IMR-90 (cell line): ENCODE measurements around the gene FEN1. TPM values are rescaled to one million over a fixed set of nuclear protein-coding genes. Genes with fewer than 3 reads are reported as not detected.

Experiments
- ATAC-seq: fragments of 200-7000 bp; cut with Tn5 transposase; 2 replicates; pipeline ENCODE4 v1.9.1; 2020; ENCODE audit warnings: low read depth, mild to moderate bottlenecking, moderate library complexity
- BruUV-seq: library from RNA; stranded (reverse); fragments of 400-500 nt; replicated peaks from 2 replicates; lab custom pipeline; 2021; lab: Mats Ljungman, UMichigan
- CTCF ChIA-PET: fragments of 300-600 bp; formaldehyde crosslinking; extraction: SDS; loops from one replicate; lab custom pipeline; 2021; ENCODE audit warnings: antibody characterized with exemption; lab: Yijun Ruan, JAX
- POLR2A ChIA-PET: fragments of 300-600 bp; sonication (Branson Sonifier 250); formaldehyde crosslinking; loops from one replicate; lab custom pipeline; 2022; ENCODE audit warnings: antibody characterized with exemption; ENCODE audit not compliant: unreplicated experiment; lab: Charles Lee
- DNase-seq: peaks from one replicate; pipeline ENCODE4 v3.0.0; 2013
- H2AFZ ChIP-seq: replicated peaks from 2 replicates; pipeline ENCODE3; 2013; ENCODE audit warnings: low read length, mild to moderate bottlenecking; ENCODE audit not compliant: poor library complexity
- H2AK5ac ChIP-seq: 2 replicates; pipeline ENCODE4 v1.6.1; 2013; ENCODE audit warnings: low read depth, low read length, inconsistent platforms
- H2AK9ac ChIP-seq: replicated peaks from 2 replicates; pipeline ENCODE3; 2013; ENCODE audit warnings: mild to moderate bottlenecking, low read depth, low read length, moderate library complexity; ENCODE audit not compliant: poor library complexity
- H2BK120ac ChIP-seq: 2 replicates; pipeline ENCODE4 v1.6.1; 2013; ENCODE audit warnings: low read depth, low read length, inconsistent platforms
- H2BK15ac ChIP-seq: 3 replicates; pipeline ENCODE4 v1.6.1; 2013; ENCODE audit warnings: low read depth, low read length, inconsistent platforms
- H2BK20ac ChIP-seq: 2 replicates; pipeline ENCODE4 v1.6.1; 2013; ENCODE audit warnings: low read depth, mild to moderate bottlenecking, inconsistent platforms, low read length, moderate library complexity
- H2BK5ac ChIP-seq: 2 replicates; pipeline ENCODE4 v1.6.1; 2013; ENCODE audit warnings: mild to moderate bottlenecking, low read depth, low read length, inconsistent platforms; ENCODE audit not compliant: poor library complexity, severe bottlenecking
- H3K14ac ChIP-seq: replicated peaks from 2 replicates; pipeline ENCODE4 v1.6.1; 2013; ENCODE audit warnings: low read depth, low read length, inconsistent platforms
- H3K18ac ChIP-seq: 2 replicates; pipeline ENCODE4 v1.6.1; 2013; ENCODE audit warnings: low read depth, low read length, control low read depth
- H3K23ac ChIP-seq: 2 replicates; pipeline ENCODE4 v1.6.1; 2013; ENCODE audit warnings: low read depth, low read length, inconsistent platforms
- H3K27ac ChIP-seq: 2 replicates; pipeline ENCODE4 v1.5.1; 2013; ENCODE audit warnings: mild to moderate bottlenecking, control low read depth, low read length; ENCODE audit not compliant: insufficient read depth
- H3K27me3 ChIP-seq: 2 replicates; pipeline ENCODE4 v1.6.1; 2013; ENCODE audit warnings: low read length; ENCODE audit not compliant: control insufficient read depth, insufficient read depth
- H3K36me3 ChIP-seq: 2 replicates; pipeline ENCODE4 v1.6.1; 2013; ENCODE audit warnings: low read length, mixed read lengths; ENCODE audit not compliant: control insufficient read depth, insufficient read depth
- H3K4ac ChIP-seq: 2 replicates; pipeline ENCODE4 v1.6.1; 2013; ENCODE audit warnings: low read depth, low read length, inconsistent platforms
- H3K4me1 ChIP-seq: 2 replicates; pipeline ENCODE4 v1.6.1; 2013; ENCODE audit warnings: low read length, mixed read lengths; ENCODE audit not compliant: control insufficient read depth, insufficient read depth
- H3K4me2 ChIP-seq: 2 replicates; pipeline ENCODE4 v1.6.1; 2013; ENCODE audit warnings: low read depth, mild to moderate bottlenecking, control low read depth, low read length, moderate library complexity
- H3K4me3 ChIP-seq: 2 replicates; pipeline ENCODE4 v1.5.1; 2013; ENCODE audit warnings: low read depth, mild to moderate bottlenecking, control low read depth, low read length, moderate library complexity; ENCODE audit not compliant: insufficient read depth
- H3K56ac ChIP-seq: 2 replicates; pipeline ENCODE4 v1.6.1; 2013; ENCODE audit warnings: low read length, inconsistent platforms; ENCODE audit not compliant: insufficient read depth; ENCODE audit errors: extremely low read depth
- H3K79me1 ChIP-seq, 2 experiments: 2 replicates each; pipeline ENCODE4 v1.6.1; 2013; ENCODE audit warnings: low read length in 2 of 2, inconsistent platforms in 1 of 2, low read depth in 1 of 2
- H3K9ac ChIP-seq: 2 replicates; pipeline ENCODE4 v1.6.1; 2013; ENCODE audit warnings: low read depth, low read length, control low read depth
- H3K9me1 ChIP-seq: 2 replicates; pipeline ENCODE4 v1.6.1; 2013; ENCODE audit warnings: low read length, inconsistent platforms; ENCODE audit not compliant: insufficient read depth
- H3K9me3 ChIP-seq: 2 replicates; pipeline ENCODE4 v1.6.1; 2013; ENCODE audit warnings: low read length; ENCODE audit not compliant: control insufficient read depth, insufficient read depth
- H4K20me1 ChIP-seq: 2 replicates; pipeline ENCODE4 v1.6.1; 2013; ENCODE audit warnings: low read length, inconsistent platforms; ENCODE audit not compliant: insufficient read depth
- H4K5ac ChIP-seq: 2 replicates; pipeline ENCODE4 v1.6.1; 2013; ENCODE audit warnings: mild to moderate bottlenecking, low read depth, low read length, control low read depth
- H4K8ac ChIP-seq, 2 experiments: 2 replicates each; pipeline ENCODE4 v1.6.1; 2013; ENCODE audit warnings: low read depth in 2 of 2, low read length in 2 of 2, control low read depth in 1 of 2, inconsistent platforms in 1 of 2
- H4K91ac ChIP-seq: 2 replicates; pipeline ENCODE4 v1.6.1; 2013; ENCODE audit warnings: low read depth, low read length, inconsistent platforms; ENCODE audit not compliant: insufficient read depth
- BHLHE40 ChIP-seq: fragments of 150-350 bp; IDR thresholded peaks from 2 replicates; pipeline ENCODE4 v1.6.1; 2016; ENCODE audit warnings: mild to moderate bottlenecking, low read depth, low read length
- CEBPB ChIP-seq: IDR thresholded peaks from 2 replicates; pipeline ENCODE4 v1.6.1; 2012; ENCODE audit warnings: low read depth, low read length, improper control_type of control experiment
- CHD1 ChIP-seq: IDR thresholded peaks from 2 replicates; pipeline ENCODE4 v1.6.1; 2012; ENCODE audit warnings: low read depth, low read length, improper control_type of control experiment
- ELK1 ChIP-seq: fragments of 150-350 bp; IDR thresholded peaks from 2 replicates; pipeline ENCODE4 v1.6.1; 2016; ENCODE audit warnings: low read depth, mild to moderate bottlenecking, low read length, moderate library complexity, borderline replicate concordance
- MAFK ChIP-seq: IDR thresholded peaks from 2 replicates; pipeline ENCODE4 v1.6.1; 2012; ENCODE audit warnings: low read depth, low read length, improper control_type of control experiment
- POLR2A ChIP-seq: IDR thresholded peaks from 2 replicates; pipeline ENCODE4 v1.6.1; 2012; ENCODE audit warnings: mild to moderate bottlenecking, low read depth, low read length
- SMC3 ChIP-seq: fragments of 150-350 bp; IDR thresholded peaks from 2 replicates; pipeline ENCODE4 v1.6.1; 2016; ENCODE audit warnings: low read depth, mild to moderate bottlenecking, antibody characterized with exemption, low read length, moderate library complexity
- USF2 ChIP-seq: fragments of 150-350 bp; IDR thresholded peaks from 2 replicates; pipeline ENCODE4 v1.6.1; 2017; ENCODE audit warnings: mild to moderate bottlenecking, antibody characterized with exemption, low read length, low read depth
- WGBS, 2 experiments: methylation state at CpG; one replicate each; pipeline versions ENCODE4 v1.1.5 to v1.1.7; 2013; ENCODE audit warnings: missing lambda C conversion rate in 2 of 2; ENCODE audit not compliant: insufficient read length in 1 of 2; ENCODE audit errors: extremely low coverage in 2 of 2; 5-methylcytosine and 5-hydroxymethylcytosine counted together
- dilution Hi-C: fragments of 300-500 bp; cut with HindIII; formaldehyde crosslinking; loops from one replicate; pipeline ENCODE4 v1.14.3; 2018; ENCODE audit warnings: low sequenced_read_pairs; ENCODE audit not compliant: unreplicated experiment
- in situ Hi-C: fragments of 300-500 bp; cut with MboI; formaldehyde crosslinking; loops from 3 replicates; pipeline ENCODE4 v1.14.3; 2019; ENCODE audit warnings: low sequenced_read_pairs, inconsistent platforms, mixed read lengths
- intact Hi-C: fragments of 100-400 bp; cut with micrococcal nuclease; formaldehyde crosslinking; loops from 2 replicates; pipeline ENCODE4 v1.10.0; 2022
- polyA plus RNA-seq, 3 experiments: library from polyadenylated mRNA; depleted of rRNA; stranded (reverse); fragments of >200 nt; gene quantifications; 2 replicates each; pipeline ENCODE4 v1.2.3, GENCODE V29; 2012; ENCODE audit warnings: low replicate concordance in 1 of 3
- total RNA-seq: library from RNA; depleted of rRNA; stranded (reverse); fragments of >200 nt; gene quantifications from 2 replicates; pipeline ENCODE4 v1.2.3, GENCODE V29; 2012
- TF ChIP-seq, protein P1 (sequence below): conservative IDR thresholded peaks from 2 replicates; pipeline ENCODE4 v1.5.1; 2012; ENCODE audit warnings: mild to moderate bottlenecking, low read depth, low read length, improper control_type of control experiment

Gene FEN1
- total and polyA plus RNA-seq, 2 of the 4 experiments (the other 2 are of a cell fraction) = 23.0 to 41.9 TPM

DNA sequence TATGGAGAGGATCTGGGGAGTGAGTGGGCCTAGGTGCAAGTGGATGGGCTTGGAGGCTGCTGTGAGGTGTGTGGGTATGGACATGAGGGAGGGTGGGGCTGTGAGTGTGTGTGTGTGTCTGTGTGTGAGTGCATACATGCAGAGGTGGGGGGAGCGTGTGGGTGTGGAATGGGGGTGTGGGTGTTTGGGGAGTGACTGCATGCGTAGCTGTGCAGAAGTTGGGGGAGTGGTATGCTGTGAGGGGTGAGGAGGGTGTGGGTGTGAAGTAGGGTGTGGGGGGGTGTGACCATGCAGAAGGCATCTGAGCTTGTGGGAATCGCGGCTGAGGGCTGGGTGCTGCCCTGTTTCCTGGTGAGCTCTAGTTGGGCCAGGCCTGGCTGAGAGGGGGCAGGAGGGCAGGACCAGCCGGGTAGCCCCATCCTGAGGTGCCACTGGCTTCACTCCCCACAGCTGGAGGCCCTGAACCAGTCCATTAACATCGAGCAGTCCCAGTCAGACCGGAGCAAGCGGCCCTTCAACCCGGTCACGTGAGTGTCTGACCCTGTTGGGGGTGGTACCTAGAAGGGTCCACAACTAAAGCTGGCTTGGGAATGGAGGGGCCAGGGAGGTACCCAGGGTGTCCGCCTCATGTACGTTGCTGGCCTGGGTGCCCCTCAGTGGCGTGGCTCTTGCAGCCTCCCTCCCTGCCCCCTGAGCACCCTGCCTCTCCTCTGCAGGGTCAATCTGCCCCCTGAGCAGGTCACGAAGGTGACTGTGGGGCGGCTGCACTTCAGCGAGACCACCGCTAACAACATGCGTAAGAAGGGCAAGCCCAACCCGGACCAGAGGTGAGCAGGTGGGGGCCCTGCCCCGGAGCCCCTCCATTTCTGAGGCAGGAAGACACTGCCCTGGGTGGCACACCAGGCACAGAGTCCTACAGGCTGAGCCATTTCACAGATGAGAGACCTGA, 16.8 kb upstream of the FEN1 start:
- no peak overlapping the region for H3K23ac ChIP-seq
- H3K18ac ChIP-seq = no peak overlapping the region
- intact Hi-C loops (loop anchor here (1.0 kb wide), 2 partner anchors 24 to 29 kb away; partner anchors contain the start of gene MYRF), in situ Hi-C loops (no loop called here), dilution Hi-C loops (no loop called here)
- no peaks in the 10 kb centered on the region for H3K79me1 ChIP-seq
- no peak overlapping the region for H3K4ac ChIP-seq
- H2AFZ ChIP-seq = no peak overlapping the region
- no peak overlapping the region for H2BK20ac ChIP-seq
- no peak overlapping the region for H3K56ac ChIP-seq
- no peak overlapping the region for H4K91ac ChIP-seq
- H3K14ac ChIP-seq = no peak overlapping the region
- H3K36me3 ChIP-seq = no peaks in the 10 kb centered on the region
- no peak overlapping the region for H4K5ac ChIP-seq
- H3K27ac ChIP-seq = no peak overlapping the region
- no peak overlapping the region for H2BK15ac ChIP-seq
- ChIA-PET POLR2A (no interaction called here), CTCF (no interaction called here)
- no TSS peak for BruUV-seq
- no peak overlapping the region for H3K4me3 ChIP-seq
- no peak overlapping the region for H3K4me2 ChIP-seq
- WGBS, 2 experiments = 88% methylated on average over 14 of the region's 20 CpGs; no CpG with 5 or more reads in 1 of the 2 experiments
- no peaks in the 10 kb centered on the region for H3K4me1 ChIP-seq
- no peak overlapping the region for H2AK9ac ChIP-seq
- H4K20me1 ChIP-seq = no peaks in the 10 kb centered on the region
- no peaks in the 10 kb centered on the region for H3K27me3 ChIP-seq
- H2AK5ac ChIP-seq = no peak overlapping the region
- H4K8ac ChIP-seq = no peak overlapping the region
- no peaks in the 10 kb centered on the region for H3K9me1 ChIP-seq
- H2BK120ac ChIP-seq = no peak overlapping the region
- H2BK5ac ChIP-seq = no peak overlapping the region
- TF ChIP-seq POLR2A (no peak), BHLHE40 (no peak), CEBPB (no peak), ELK1 (no peak), MAFK (no peak), SMC3 (no peak), CHD1 (no peak), USF2 (no peak)
- TF ChIP-seq, protein P1, sequence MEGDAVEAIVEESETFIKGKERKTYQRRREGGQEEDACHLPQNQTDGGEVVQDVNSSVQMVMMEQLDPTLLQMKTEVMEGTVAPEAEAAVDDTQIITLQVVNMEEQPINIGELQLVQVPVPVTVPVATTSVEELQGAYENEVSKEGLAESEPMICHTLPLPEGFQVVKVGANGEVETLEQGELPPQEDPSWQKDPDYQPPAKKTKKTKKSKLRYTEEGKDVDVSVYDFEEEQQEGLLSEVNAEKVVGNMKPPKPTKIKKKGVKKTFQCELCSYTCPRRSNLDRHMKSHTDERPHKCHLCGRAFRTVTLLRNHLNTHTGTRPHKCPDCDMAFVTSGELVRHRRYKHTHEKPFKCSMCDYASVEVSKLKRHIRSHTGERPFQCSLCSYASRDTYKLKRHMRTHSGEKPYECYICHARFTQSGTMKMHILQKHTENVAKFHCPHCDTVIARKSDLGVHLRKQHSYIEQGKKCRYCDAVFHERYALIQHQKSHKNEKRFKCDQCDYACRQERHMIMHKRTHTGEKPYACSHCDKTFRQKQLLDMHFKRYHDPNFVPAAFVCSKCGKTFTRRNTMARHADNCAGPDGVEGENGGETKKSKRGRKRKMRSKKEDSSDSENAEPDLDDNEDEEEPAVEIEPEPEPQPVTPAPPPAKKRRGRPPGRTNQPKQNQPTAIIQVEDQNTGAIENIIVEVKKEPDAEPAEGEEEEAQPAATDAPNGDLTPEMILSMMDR = no peak
- DNase-seq = no peak
- ATAC-seq = no peak
- no peaks in the 10 kb centered on the region for H3K9me3 ChIP-seq
- H3K9ac ChIP-seq = no peak overlapping the region
